Activated T-cell treated with anti-CD3 and anti-CD28 coated beads, Interleukin-2, amount 50 U/mL, for 72 hours (primary cell): Measurements from ENCODE around the gene IFNW1. TPM values are rescaled to one million over a fixed set of nuclear protein-coding genes. Genes with fewer than 3 reads are reported as not detected.
"Not testable (repeated sequence)": the region's sequence is repeated elsewhere in the genome, so short reads cannot be mapped to it uniquely, and the experiment has no call there.

Experiments used
- ATAC-seq, 2 donors: fragments of 150-1000 bp; cut with Tn5 transposase; replicated peaks in 1 of 2; 2 replicates each; pipeline ENCODE4 v1.10.0; 2021; ENCODE audit warnings: moderate library complexity in 2 of 2, mild to moderate bottlenecking in 1 of 2
- DNase-seq, 2 donors: peaks; one replicate each; pipeline ENCODE4 v3.0.0; 2021 to 2022; ENCODE audit warnings: mixed read lengths in 1 of 2
- H3K27ac Mint-ChIP-seq: one replicate; pipeline ENCODE4 v1.8.0; 2022; ENCODE audit warnings: mild to moderate bottlenecking, moderate library complexity, mixed read lengths
- H3K27me3 Mint-ChIP-seq: one replicate; pipeline ENCODE4 v1.8.0; 2022; ENCODE audit warnings: low read depth, mixed read lengths
- H3K36me3 Mint-ChIP-seq, 2 donors: one replicate each; pipeline ENCODE4 v1.8.0; 2022; ENCODE audit warnings: mixed read lengths in 2 of 2, mild to moderate bottlenecking in 1 of 2; ENCODE audit not compliant: insufficient read depth in 2 of 2
- H3K4me1 Mint-ChIP-seq: one replicate; pipeline ENCODE4 v1.8.0; 2022; ENCODE audit warnings: low read depth, mixed read lengths
- H3K4me3 Mint-ChIP-seq, 2 donors: one replicate each; pipeline ENCODE4 v1.8.0; 2022; ENCODE audit warnings: mild to moderate bottlenecking in 2 of 2, mixed read lengths in 2 of 2, moderate library complexity in 2 of 2
- H3K9me3 Mint-ChIP-seq, 2 donors: one replicate each; pipeline ENCODE4 v1.8.0; 2022; ENCODE audit warnings: mixed read lengths in 2 of 2
- total RNA-seq, 2 donors: library from RNA; stranded (reverse); gene quantifications; one replicate each; pipeline ENCODE4 v1.2.3, GENCODE V29; 2022

Gene IFNW1
- total RNA-seq = not detected

- DNase-seq (no peak), ATAC-seq (no peak)
- no peaks in the 10 kb centered on the region for H3K36me3 Mint-ChIP-seq
- peaks cover 21% of the 10 kb centered on the region for H3K4me1 Mint-ChIP-seq
- H3K9me3 Mint-ChIP-seq = no peaks in the 10 kb centered on the region
- H3K4me3 Mint-ChIP-seq = no peak within 1 kb of the TSS
- H3K27ac Mint-ChIP-seq = no peak within 1 kb of the TSS
- no peaks in the 10 kb centered on the region for H3K27me3 Mint-ChIP-seq
These were observed at the start of gene IFNW1 for GRCh38 chr9:21141427-21141882. TSS of gene IFNW1 (minus strand) at chr9:21141832. CDS start at chr9:21141570, 262 bp downstream.

- not testable (repeated sequence) for H3K27ac Mint-ChIP-seq, H3K36me3 Mint-ChIP-seq, H3K4me1 Mint-ChIP-seq, DNase-seq, H3K27me3 Mint-ChIP-seq, H3K9me3 Mint-ChIP-seq, H3K4me3 Mint-ChIP-seq, ATAC-seq
These were observed 45.9 kb upstream of the IFNW1 start, which contains the start of gene IFNA4 for GRCh38 chr9:21187487-21187886. TSS of gene IFNA4 (minus strand) at chr9:21187587. CDS start at chr9:21187531, 56 bp downstream.

GRCh38 chr9:21182810-21183736 lies 41.4 kb upstream of the IFNW1 start:
- H3K27me3 Mint-ChIP-seq, H3K4me1 Mint-ChIP-seq, H3K9me3 Mint-ChIP-seq, H3K36me3 Mint-ChIP-seq: not testable (repeated sequence)
- DNase-seq = peak; percentile 7 to 15
- Mint-ChIP-seq H3K4me3 (peak overlapping the region in 1 of 2 donors; percentile 14), H3K27ac (peak overlapping the region; percentile 41)
- peak; percentile 76 to 79 for ATAC-seq

- DNase-seq (no peak), ATAC-seq (no peak)
- no peak overlapping the region for H3K4me3 Mint-ChIP-seq
- H3K36me3 Mint-ChIP-seq = no peaks in the 10 kb centered on the region
- H3K9me3 Mint-ChIP-seq = no peaks in the 10 kb centered on the region
- no peak overlapping the region for H3K27ac Mint-ChIP-seq
- peaks cover 7% of the 10 kb centered on the region for H3K27me3 Mint-ChIP-seq
- no peaks in the 10 kb centered on the region for H3K4me1 Mint-ChIP-seq
These were observed 33.0 kb upstream of the IFNW1 start for GRCh38 chr9:21174671-21175070.

- DNase-seq = no peak
- Mint-ChIP-seq H3K4me1 (no peaks in the 10 kb centered on the region), H3K36me3 (no peaks in the 10 kb centered on the region), H3K27ac (no peak overlapping the region), H3K4me3 (no peak overlapping the region), H3K27me3 (peaks cover under 1% of the 10 kb centered on the region), H3K9me3 (no peaks in the 10 kb centered on the region)
- no peak for ATAC-seq
These were observed 30.5 kb upstream of the IFNW1 start for GRCh38 chr9:21172156-21172555.

GRCh38 chr9:21171351-21171750 lies 29.7 kb upstream of the IFNW1 start:
- no peaks in the 10 kb centered on the region for H3K36me3 Mint-ChIP-seq
- ATAC-seq (no peak), DNase-seq (no peak)
- H3K4me3 Mint-ChIP-seq = no peak overlapping the region
- H3K9me3 Mint-ChIP-seq = no peaks in the 10 kb centered on the region
- H3K27ac Mint-ChIP-seq = no peak overlapping the region
- no peaks in the 10 kb centered on the region for H3K4me1 Mint-ChIP-seq
- H3K27me3 Mint-ChIP-seq = no peaks in the 10 kb centered on the region

GRCh38 chr9:21166560-21166959 lies 24.9 kb upstream of the IFNW1 start, which contains the start of gene IFNA21:
TSS of gene IFNA21 (minus strand) at chr9:21166660. CDS start at chr9:21166612, 48 bp downstream.
- H3K4me3 Mint-ChIP-seq, H3K27me3 Mint-ChIP-seq, ATAC-seq: not testable (repeated sequence)

GRCh38 chr9:21165516-21165915 lies 23.9 kb upstream of the IFNW1 start:
- ATAC-seq = no peak
- H3K9me3 Mint-ChIP-seq = no peaks in the 10 kb centered on the region
- H3K27ac Mint-ChIP-seq = no peak overlapping the region
- H3K4me3 Mint-ChIP-seq = no peak overlapping the region
- peaks cover 8% of the 10 kb centered on the region for H3K4me1 Mint-ChIP-seq
- no peaks in the 10 kb centered on the region for H3K27me3 Mint-ChIP-seq
- no peaks in the 10 kb centered on the region for H3K36me3 Mint-ChIP-seq
- DNase-seq = no peak

More at GRCh38 chr9:21166560-21166959, 24.9 kb upstream of the IFNW1 start, which contains the start of gene IFNA21:
- not testable (repeated sequence) for H3K27ac Mint-ChIP-seq, DNase-seq, H3K36me3 Mint-ChIP-seq, H3K9me3 Mint-ChIP-seq, H3K4me1 Mint-ChIP-seq

- ATAC-seq (peak; percentile 49 to 53), DNase-seq (peak; percentile 15 to 20)
- peaks cover 15% of the 10 kb centered on the region for H3K4me1 Mint-ChIP-seq
- peak overlapping the region in 1 of 2 donors; percentile 21 for H3K4me3 Mint-ChIP-seq
- H3K9me3 Mint-ChIP-seq = peaks cover 0 to 2% of the 10 kb centered on the region in 2 donors
- H3K27ac Mint-ChIP-seq = no peak overlapping the region
- no peaks in the 10 kb centered on the region for H3K36me3 Mint-ChIP-seq
- no peaks in the 10 kb centered on the region for H3K27me3 Mint-ChIP-seq
These were observed 18.5 kb upstream of the IFNW1 start for GRCh38 chr9:21160178-21160577.

- no peak overlapping the region for H3K4me3 Mint-ChIP-seq
- H3K27me3 Mint-ChIP-seq = no peaks in the 10 kb centered on the region
These were observed 13.9 kb upstream of the IFNW1 start for GRCh38 chr9:21155501-21155900.

GRCh38 chr9:21154018-21154608 lies 12.5 kb upstream of the IFNW1 start:
- Mint-ChIP-seq H3K27ac (no peak overlapping the region), H3K27me3 (no peaks in the 10 kb centered on the region), H3K36me3 (no peaks in the 10 kb centered on the region), H3K9me3 (peaks cover 0 to 2% of the 10 kb centered on the region in 2 donors), H3K4me3 (no peak overlapping the region), H3K4me1 (peaks cover 6% of the 10 kb centered on the region)
- peak; percentile 41 to 51 for ATAC-seq
- DNase-seq = no peak

More at GRCh38 chr9:21155501-21155900, 13.9 kb upstream of the IFNW1 start:
- H3K27ac Mint-ChIP-seq = no peak overlapping the region
- H3K9me3 Mint-ChIP-seq = peaks cover 0 to 2% of the 10 kb centered on the region in 2 donors
- ATAC-seq = no peak
- H3K4me1 Mint-ChIP-seq = peaks cover 14% of the 10 kb centered on the region
- no peaks in the 10 kb centered on the region for H3K36me3 Mint-ChIP-seq
- no peak for DNase-seq

- ATAC-seq (no peak), DNase-seq (no peak)
- peaks cover 6% of the 10 kb centered on the region for H3K4me1 Mint-ChIP-seq
- H3K27ac Mint-ChIP-seq = no peak overlapping the region
- no peak overlapping the region for H3K4me3 Mint-ChIP-seq
- peaks cover under 1 to 5% of the 10 kb centered on the region in 2 donors for H3K9me3 Mint-ChIP-seq
- no peaks in the 10 kb centered on the region for H3K27me3 Mint-ChIP-seq
- peaks cover 0 to under 1% of the 10 kb centered on the region in 2 donors for H3K36me3 Mint-ChIP-seq
These were observed 11.8 kb upstream of the IFNW1 start for GRCh38 chr9:21153336-21154017.

GRCh38 chr9:21144603-21145002 lies 3.0 kb upstream of the IFNW1 start:
- no peaks in the 10 kb centered on the region for H3K27me3 Mint-ChIP-seq
- H3K27ac Mint-ChIP-seq = peak overlapping the region; percentile 43
- ATAC-seq (no peak), DNase-seq (no peak)
- H3K9me3 Mint-ChIP-seq = peaks cover 7 to 8% of the 10 kb centered on the region in 2 donors
- H3K4me3 Mint-ChIP-seq = peak overlapping the region; percentile 48 to 51
- peaks cover 21% of the 10 kb centered on the region for H3K4me1 Mint-ChIP-seq
- peaks cover 2 to 4% of the 10 kb centered on the region in 2 donors for H3K36me3 Mint-ChIP-seq
